GM21367 (cell line): Measurements from ENCODE around the gene RAD21L1.
"Not testable (repeated sequence)": the region's sequence is repeated elsewhere in the genome, so short reads cannot be mapped to it uniquely, and the experiment has no call there.

Source experiments
- ATAC-seq: cut with Tn5 transposase; IDR thresholded peaks from one replicate; pipeline ENCODE4 v1.9.1; 2021; ENCODE audit not compliant: unreplicated experiment

RAD21L1 gene

GRCh38 chr20:1199212-1199873 is 26.5 kb upstream of the RAD21L1 start:
- ATAC-seq = no peak

GRCh38 chr20:1199964-1200363 is 25.9 kb upstream of the RAD21L1 start:
- ATAC-seq = no peak

DNA sequence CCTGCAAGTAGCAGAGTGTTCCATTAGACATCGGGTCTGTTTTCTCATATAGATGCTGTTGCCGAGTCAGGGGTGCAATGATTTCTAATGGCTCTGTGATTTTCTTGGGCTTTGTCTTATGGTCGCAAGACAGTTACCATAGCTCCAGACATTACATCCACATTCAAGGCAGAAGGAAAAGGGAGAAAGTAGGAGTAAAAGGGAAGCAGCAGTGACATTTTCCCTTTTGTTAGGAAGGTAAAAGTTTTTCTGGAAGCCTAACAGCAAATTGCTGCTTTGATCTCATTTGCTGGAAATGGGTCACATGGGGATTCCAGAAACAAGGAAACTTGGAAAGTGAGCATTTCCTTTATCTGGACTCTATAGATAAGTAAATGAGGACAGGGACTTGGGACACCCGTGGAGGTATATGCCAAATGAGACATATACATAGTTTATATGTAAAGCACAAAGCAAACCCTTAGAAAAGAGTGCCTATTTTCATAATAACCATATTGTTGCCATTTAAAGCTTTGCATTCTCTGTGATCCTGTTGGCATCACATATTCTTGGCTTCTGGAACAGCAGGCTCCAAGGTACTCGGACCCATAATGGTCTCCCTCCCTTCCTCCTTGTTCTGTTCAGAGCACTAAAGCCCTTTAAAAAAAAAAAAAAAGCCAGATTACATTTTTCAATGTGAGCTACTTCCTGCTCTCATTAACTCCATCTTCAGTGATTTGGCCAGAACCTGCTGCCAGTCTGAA is 22.9 kb upstream of the RAD21L1 start, which contains the start of gene C20orf202:
TSS of gene C20orf202 (plus strand) at position 693 of the 743 bp plus-strand sequence. CDS start 132 bp downstream, outside the sequence.
- no peak for ATAC-seq

GRCh38 chr20:1203630-1204029 is 22.2 kb upstream of the RAD21L1 start:
- ATAC-seq = no peak

DNA sequence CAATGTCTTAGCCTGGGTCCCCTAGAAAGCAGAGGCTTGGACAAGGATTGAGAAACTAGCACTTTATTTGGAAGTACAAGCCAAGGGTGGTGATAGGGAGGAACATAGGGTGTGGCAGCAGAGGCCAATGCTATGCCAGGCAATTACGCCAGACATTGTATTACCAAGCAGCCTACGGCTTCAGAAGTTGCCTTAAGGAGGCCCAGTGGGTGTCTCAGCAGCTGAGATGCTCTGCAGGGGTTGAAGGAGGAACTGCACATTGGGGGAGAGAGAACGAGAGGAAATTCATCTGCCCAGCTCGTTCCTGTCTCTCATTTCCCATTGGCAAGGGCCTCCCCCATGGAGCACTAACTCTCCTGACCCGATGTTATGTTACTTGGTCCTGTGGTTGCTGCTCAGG is 21.7 kb upstream of the RAD21L1 start:
- ATAC-seq = no peak

GRCh38 chr20:1204576-1204975 is 21.3 kb upstream of the RAD21L1 start:
- ATAC-seq = no peak

- no peak for ATAC-seq
These were observed 20.0 kb upstream of the RAD21L1 start for GRCh38 chr20:1205802-1206201.

- ATAC-seq = no peak
These were observed 19.3 kb upstream of the RAD21L1 start for GRCh38 chr20:1206366-1207148.

GRCh38 chr20:1207293-1207878 is 18.5 kb upstream of the RAD21L1 start:
- ATAC-seq = no peak

GRCh38 chr20:1209447-1210387 is 16.1 kb upstream of the RAD21L1 start:
- no peak for ATAC-seq

DNA sequence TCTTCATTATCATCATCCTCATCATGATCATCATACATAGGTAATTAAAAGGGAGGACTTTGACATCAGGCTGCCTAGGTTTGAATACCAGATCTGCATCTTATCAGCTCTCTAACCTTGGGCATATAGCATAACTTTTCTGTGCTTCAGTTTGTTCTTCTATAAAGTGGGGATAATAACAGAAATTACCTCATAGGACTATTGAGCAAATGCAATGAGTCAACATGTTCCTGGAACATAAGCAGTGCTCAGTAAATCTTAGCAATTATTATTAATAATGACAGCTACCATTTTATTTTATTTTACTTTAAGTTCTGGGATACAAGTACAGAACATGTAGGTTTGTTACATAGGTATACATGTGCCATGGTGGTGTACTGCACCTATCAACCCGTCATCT is 15.3 kb upstream of the RAD21L1 start:
- ATAC-seq = no peak

- ATAC-seq = no peak
These were observed 13.8 kb upstream of the RAD21L1 start for GRCh38 chr20:1212023-1212422.

DNA sequence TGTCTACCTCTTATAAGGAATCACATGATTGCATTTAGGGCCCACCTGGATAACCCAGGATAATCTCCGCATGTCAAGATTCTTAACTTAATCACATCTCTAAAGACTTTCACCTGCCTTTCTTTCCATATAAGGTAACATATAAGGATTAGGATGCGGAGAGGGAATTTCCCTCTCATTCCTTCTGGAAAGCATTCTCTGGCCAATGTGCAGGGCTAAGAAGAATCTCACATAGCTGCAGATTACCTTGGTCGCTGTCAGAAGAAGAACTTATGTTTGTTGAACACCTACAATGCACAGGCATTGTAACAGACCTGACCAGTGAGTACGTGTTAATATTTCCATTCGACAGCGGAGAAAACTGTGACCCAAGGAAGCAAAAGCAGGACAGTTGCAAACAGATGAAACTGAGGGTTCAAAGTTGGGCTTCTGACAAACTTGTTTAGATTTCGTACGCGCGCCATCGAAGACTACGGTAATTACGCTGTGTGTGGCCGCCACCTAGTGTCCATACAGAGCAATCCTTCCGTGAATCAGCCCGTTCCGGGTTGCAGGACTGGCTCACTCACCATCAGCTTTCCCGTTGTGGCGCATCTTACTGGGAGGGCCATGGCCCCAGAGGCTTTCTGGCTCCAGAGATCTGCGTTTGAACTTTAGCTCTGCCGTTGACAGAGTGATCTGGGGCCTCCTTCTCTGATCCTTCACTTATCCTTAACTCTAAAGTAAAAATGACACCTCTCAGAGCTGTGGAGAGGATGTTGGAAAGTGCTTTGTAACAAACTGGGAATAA is 13.0 kb upstream of the RAD21L1 start:
- peak; percentile 47 for ATAC-seq

GRCh38 chr20:1214838-1215261 is 11.0 kb upstream of the RAD21L1 start:
- no peak for ATAC-seq

- ATAC-seq = no peak
These were observed 10.3 kb upstream of the RAD21L1 start for GRCh38 chr20:1215386-1216170.

DNA sequence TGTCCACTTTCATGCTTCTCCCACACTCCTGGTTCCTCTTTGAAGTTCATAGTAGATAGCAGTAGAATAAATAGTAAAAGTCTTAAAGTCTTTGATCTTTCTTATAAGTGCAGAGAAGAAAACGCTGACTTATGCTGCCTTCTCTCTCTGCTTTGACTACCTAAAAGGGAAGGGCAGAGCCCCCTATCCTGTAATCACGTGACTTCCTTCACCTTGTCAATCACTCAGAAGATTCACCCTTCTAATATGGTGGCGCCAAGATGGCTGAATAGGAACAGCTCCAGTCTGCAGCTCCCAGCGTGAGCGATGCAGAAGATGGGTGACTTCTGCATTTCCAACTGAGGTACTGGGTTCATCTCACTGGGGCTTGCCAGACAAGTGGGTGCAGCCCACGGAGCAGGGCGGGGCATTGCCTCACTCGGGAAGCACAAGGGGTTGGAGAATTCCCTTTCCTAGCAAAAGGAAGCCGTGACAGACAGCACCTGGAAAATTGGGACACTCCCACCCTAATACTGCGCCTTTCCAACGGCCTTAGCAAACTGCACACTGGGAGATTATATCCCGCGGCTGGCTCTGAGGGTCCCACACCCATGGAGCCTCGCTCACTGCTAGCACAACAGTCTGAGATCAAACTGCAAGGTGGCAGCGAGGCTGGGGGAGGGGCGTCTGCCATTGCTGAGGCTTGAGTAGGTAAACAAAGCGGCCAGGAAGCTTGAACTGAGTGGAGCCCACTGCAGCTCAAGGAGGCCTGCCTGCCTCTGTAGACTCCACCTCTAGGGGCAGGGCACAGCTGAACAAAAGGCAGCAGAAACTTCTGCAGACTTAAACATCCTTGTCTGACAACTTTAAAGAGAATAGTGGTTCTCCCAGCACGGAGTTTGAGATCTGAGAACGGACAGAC is 9.1 kb upstream of the RAD21L1 start:
- ATAC-seq = not testable (repeated sequence)

GRCh38 chr20:1222750-1223149 is 3.1 kb upstream of the RAD21L1 start:
- not testable (repeated sequence) for ATAC-seq
